ENCODE measurements around the gene CDIPT. TPM values are rescaled to one million over a fixed set of nuclear protein-coding genes. Genes with fewer than 3 reads are reported as not detected.

Gene CDIPT
- total RNA-seq, 1 donor from 2014 or later: 65.8 TPM

GRCh38 chr16:29815793-29816693 is 47.0 kb downstream of the CDIPT start, which contains the start of gene PAGR1:
Gene PAGR1 (plus strand): TSS chr16:29816152. CDS start chr16:29816526, 374 bp downstream.
- peak; percentile 81 for ATAC-seq
- intact Hi-C loops (cut with micrococcal nuclease): no loop called here
- DNase-seq: peak; percentile 98

GRCh38 chr16:29815032-29815721 is 47.8 kb downstream of the CDIPT start:
- DNase-seq (peak; percentile 67), ATAC-seq (no peak)
- intact Hi-C loops (cut with micrococcal nuclease): no loop called here

- no peak for ATAC-seq
- intact Hi-C loops (cut with micrococcal nuclease): no loop called here
- DNase-seq: no peak
These were observed 48.4 kb downstream of the CDIPT start for GRCh38 chr16:29814592-29814991.

DNA sequence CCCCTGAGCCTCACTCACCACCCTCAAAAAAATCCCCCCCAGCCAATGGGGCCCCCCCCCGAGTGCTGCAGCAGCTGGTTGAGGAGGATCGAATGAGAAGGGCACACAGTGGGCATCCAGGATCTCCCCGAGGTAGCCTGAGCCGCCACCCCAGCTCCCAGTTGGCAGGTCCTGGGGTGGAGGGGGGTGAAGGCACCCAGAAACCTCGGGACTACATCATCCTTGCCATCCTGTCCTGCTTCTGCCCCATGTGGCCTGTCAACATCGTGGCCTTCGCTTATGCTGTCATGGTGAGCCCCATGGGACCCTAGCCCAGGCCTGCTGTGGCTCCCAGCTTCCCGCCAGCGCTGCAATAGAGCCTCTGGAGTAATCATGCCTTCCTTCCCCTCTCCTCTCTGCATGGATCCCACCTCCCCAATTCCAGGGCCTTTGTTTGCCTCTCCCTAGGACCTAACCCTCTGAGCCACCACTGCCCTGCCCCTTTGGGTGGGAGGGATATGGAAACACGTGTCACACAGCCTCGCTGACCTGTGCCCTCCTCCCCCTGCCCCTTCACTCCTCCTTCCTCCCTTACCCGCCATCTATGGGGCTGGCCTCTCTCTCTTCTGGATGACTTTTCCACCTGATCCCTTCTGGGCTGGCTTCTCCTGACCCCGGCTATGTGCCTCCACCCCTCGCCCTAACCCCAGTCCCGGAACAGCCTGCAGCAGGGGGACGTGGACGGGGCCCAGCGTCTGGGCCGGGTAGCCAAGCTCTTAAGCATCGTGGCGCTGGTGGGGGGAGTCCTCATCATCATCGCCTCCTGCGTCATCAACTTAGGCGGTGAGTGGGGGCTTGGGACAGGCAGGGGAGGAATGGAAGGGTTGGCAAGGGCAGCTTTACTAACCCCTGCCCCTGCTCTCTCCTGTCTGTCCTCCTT is 49.1 kb downstream of the CDIPT start:
- intact Hi-C loops (cut with micrococcal nuclease): no loop called here
- DNase-seq (no peak), ATAC-seq (no peak)

- no peak for ATAC-seq
- intact Hi-C loops (cut with micrococcal nuclease): no loop called here
- no peak for DNase-seq
These were observed 50.0 kb downstream of the CDIPT start for GRCh38 chr16:29812754-29813643.

GRCh38 chr16:29811896-29812665 is 50.9 kb downstream of the CDIPT start, which contains the start of gene PRRT2:
Gene PRRT2 (plus strand): TSS chr16:29812193. CDS start chr16:29813055, 862 bp downstream.
- DNase-seq: peak; percentile 81
- intact Hi-C loops (cut with micrococcal nuclease): no loop called here
- peak; percentile 5 for ATAC-seq

DNA sequence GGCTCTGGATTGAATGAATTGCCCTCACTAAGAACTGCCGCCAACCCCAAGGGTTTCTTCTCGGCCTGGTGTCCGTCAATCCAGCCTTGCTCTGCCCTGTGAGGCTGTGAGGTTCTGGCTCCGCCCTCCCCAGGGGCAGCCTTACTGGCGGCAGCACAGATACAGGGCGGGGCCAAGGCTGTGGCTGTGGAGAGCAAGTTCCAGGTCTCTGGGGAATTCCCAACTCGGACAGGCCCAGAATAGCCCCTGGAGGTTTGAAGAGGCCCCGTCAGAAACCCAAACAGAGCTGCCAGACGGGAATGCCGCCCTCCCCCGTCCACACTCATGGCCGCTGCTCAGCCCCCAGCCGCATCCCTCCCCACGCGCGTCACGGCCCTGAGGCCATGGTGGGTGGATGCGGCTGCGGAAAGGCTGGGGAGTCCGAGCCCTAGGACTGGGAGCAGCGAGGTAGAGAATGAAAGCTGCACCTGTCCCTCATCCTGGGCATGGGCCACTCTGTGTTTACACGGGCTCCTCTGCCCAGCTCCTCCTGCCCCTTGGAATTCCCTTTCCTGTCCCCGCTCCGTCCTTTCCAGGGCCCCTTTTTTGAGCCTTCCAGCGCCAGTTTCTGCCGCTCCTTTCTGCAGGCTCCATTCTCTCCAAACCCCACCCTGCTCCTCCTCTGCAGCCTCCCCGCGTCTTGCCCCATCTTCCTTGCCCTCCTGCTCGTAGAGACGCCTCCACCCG is 51.7 kb downstream of the CDIPT start:
- DNase-seq (peak; percentile 98), ATAC-seq (peak; percentile 71)
- intact Hi-C loops (cut with micrococcal nuclease): no loop called here

- no peak for DNase-seq
- no peak for ATAC-seq
- intact Hi-C loops (cut with micrococcal nuclease): no loop called here
These were observed 52.3 kb downstream of the CDIPT start for GRCh38 chr16:29810699-29811169.

DNA sequence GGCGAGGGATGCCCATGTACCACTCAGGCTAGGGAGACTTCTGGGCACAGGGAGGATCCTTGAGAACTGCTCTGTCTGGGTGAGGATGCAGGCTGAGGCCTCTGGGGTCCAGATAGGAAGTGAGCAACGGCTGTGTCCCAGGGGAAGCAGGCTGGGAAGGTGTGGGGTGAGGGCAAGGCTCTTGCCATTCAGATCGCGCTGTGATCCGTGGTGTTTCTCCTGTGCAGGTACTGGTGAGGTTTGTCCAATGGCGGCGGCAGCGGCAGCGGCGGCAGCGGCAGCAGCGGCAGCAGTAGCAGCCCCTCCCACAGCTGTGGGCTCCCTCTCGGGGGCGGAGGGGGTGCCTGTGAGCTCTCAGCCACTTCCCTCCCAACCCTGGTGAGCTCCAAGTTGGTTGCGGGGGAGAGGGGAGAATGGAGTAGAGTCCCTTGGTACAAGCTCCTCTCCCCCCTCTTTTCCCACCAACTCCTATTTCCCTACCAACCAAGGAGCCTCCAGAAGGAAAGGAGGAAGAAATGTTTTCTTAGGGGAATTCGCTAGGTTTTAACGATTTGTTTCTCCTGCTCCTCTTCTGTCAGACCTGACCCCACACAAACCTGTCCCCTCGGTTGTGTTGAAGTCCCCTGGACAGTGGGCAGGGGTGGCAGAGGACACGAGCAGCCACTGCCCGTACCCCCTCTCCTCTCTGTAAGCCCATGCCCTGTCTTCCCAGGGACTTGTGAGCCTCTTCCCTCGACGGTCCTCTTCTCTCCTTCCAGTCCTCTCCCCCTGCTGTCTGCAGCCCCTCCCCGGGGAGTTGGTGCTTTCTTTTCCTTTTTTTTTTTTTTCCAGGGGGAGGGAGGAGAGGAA is 53.0 kb downstream of the CDIPT start:
- intact Hi-C loops (cut with micrococcal nuclease): no loop called here
- DNase-seq (peak; percentile 45), ATAC-seq (no peak)

DNA sequence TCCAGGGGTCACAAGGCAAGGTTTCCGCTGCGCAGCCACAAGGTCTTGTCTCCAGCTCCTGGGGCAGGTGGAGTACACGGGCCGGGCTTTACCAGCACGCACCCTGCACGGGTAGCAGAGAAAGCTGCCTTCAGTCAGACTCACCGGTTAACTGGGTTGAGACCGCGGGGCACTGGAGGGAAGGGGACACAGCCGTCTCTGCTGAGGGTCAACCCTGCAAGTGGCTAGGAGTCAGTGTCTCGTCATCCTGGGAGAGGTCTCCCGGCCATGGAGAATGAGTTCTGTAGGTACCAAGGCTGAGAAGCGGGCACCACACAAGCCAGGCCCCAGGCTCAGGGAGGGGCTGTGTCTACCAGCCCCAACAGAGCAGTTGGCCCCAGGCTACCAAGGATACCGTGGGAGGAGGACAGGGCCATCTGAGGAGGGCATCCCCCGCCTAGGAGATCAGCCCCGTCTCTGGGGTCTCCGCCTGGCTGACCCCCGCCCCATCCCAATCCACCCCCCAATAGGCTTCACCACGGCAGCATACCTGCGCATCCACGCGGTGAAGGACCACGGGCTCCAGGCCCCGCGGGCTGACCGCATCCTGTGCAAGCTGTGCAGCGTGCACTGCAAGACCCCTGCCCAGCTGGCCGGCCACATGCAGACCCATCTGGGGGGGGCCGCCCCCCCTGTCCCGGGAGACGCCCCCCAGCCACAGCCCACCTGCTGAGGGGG is 53.8 kb downstream of the CDIPT start:
- intact Hi-C loops (cut with micrococcal nuclease): no loop called here

More for the DNA sequence above, 53.8 kb downstream of the CDIPT start:
- DNase-seq: peak; percentile 38
- no peak for ATAC-seq

Other genes with a start within 250 kb of the CDIPT start
- 0.87 TPM for gene SPN, start 200.0 kb downstream of the CDIPT start, total RNA-seq
- 26.0 TPM for gene QPRT, start 184.0 kb downstream of the CDIPT start, total RNA-seq
- gene C16orf54, start 117.2 kb downstream of the CDIPT start, total RNA-seq: 0.74 TPM
- not detected for gene ZG16, start 85.0 kb downstream of the CDIPT start, total RNA-seq
- 55.2 TPM for gene KIF22, start 72.5 kb downstream of the CDIPT start, total RNA-seq
- gene MAZ, start 56.7 kb downstream of the CDIPT start, total RNA-seq: 101 TPM
- 3.1 TPM for gene PRRT2, start 51.0 kb downstream of the CDIPT start, total RNA-seq
- 16.2 TPM for gene PAGR1, start 47.1 kb downstream of the CDIPT start, total RNA-seq
- gene MVP, start 42.8 kb downstream of the CDIPT start, total RNA-seq: 47.0 TPM
- gene SEZ6L2, start 36.3 kb upstream of the CDIPT start, total RNA-seq: 0.22 TPM
- gene ASPHD1, start 37.3 kb upstream of the CDIPT start, total RNA-seq: 0.37 TPM
- gene KCTD13, start 63.0 kb upstream of the CDIPT start, total RNA-seq: 5.5 TPM
- 66.2 TPM for gene TMEM219, start 98.9 kb upstream of the CDIPT start, total RNA-seq
- gene TAOK2, start 110.6 kb upstream of the CDIPT start, total RNA-seq: 34.9 TPM
- 19.4 TPM for gene HIRIP3, start 132.4 kb upstream of the CDIPT start, total RNA-seq
- 31.3 TPM for gene INO80E, start 133.0 kb upstream of the CDIPT start, total RNA-seq
- 0.82 TPM for gene DOC2A, start 147.8 kb upstream of the CDIPT start, total RNA-seq
- not detected for gene C16orf92, start 160.0 kb upstream of the CDIPT start, total RNA-seq
- not detected for gene TLCD3B, start 168.0 kb upstream of the CDIPT start, total RNA-seq
- gene ALDOA, start 202.5 kb upstream of the CDIPT start, total RNA-seq: 4,258 TPM
- 33.1 TPM for gene PPP4C, start 212.8 kb upstream of the CDIPT start, total RNA-seq
- 0.79 TPM for gene TBX6, start 228.7 kb upstream of the CDIPT start, total RNA-seq
- 66.0 TPM for gene YPEL3, start 233.0 kb upstream of the CDIPT start, total RNA-seq